Erythroblast (primary cell): Measurements from ENCODE around the gene CFAP161.

Experiments used
- GATA1 ChIP-seq: IDR thresholded peaks from 2 replicates; pipeline ENCODE4 v1.6.1; 2011; ENCODE audit warnings: low read depth, mild to moderate bottlenecking, control low read depth, low read length, moderate library complexity
- POLR2A ChIP-seq: IDR thresholded peaks from 2 replicates; pipeline ENCODE4 v1.6.1; 2011; ENCODE audit warnings: mild to moderate bottlenecking, low read length

GRCh38 chr15:81174125-81174791 lies 40.2 kb downstream of the CFAP161 start:
- TF ChIP-seq POLR2A (no peak), GATA1 (no peak)
